NB4 (cell line): ENCODE measurements around the gene FHIT.

Experiments used
- POLR2A ChIP-seq: IDR thresholded peaks from 2 replicates; pipeline ENCODE4 v1.6.1; 2011; ENCODE audit warnings: mild to moderate bottlenecking; ENCODE audit not compliant: insufficient read length; ENCODE audit errors: extremely low read depth
- TF ChIP-seq, protein P1 (sequence below): IDR thresholded peaks from one replicate; pipeline ENCODE4 v1.5.1; 2012; ENCODE audit warnings: low read depth, low read length

GRCh38 chr3:60175680-60176079, 1075.6 kb downstream of the FHIT start:
- no peak for TF ChIP-seq POLR2A
- TF ChIP-seq, protein P1, sequence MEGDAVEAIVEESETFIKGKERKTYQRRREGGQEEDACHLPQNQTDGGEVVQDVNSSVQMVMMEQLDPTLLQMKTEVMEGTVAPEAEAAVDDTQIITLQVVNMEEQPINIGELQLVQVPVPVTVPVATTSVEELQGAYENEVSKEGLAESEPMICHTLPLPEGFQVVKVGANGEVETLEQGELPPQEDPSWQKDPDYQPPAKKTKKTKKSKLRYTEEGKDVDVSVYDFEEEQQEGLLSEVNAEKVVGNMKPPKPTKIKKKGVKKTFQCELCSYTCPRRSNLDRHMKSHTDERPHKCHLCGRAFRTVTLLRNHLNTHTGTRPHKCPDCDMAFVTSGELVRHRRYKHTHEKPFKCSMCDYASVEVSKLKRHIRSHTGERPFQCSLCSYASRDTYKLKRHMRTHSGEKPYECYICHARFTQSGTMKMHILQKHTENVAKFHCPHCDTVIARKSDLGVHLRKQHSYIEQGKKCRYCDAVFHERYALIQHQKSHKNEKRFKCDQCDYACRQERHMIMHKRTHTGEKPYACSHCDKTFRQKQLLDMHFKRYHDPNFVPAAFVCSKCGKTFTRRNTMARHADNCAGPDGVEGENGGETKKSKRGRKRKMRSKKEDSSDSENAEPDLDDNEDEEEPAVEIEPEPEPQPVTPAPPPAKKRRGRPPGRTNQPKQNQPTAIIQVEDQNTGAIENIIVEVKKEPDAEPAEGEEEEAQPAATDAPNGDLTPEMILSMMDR: no peak
